GM20000 (cell line): ENCODE results near the gene BTK.
A peak's percentile ranks its signal among the peaks of the same experiment; 100 is the strongest.

Source experiments
- DNase-seq: peaks from one replicate; pipeline ENCODE4 v3.0.0; 2012; ENCODE audit warnings: low spot score
- TF ChIP-seq, protein P1 (sequence below): IDR thresholded peaks from 2 replicates; pipeline ENCODE4 v1.5.1; 2012; ENCODE audit warnings: mild to moderate bottlenecking, control low read depth; ENCODE audit errors: extremely low read depth, missing control alignments

BTK gene

GRCh38 chrX:101383679-101384205 is 2.2 kb downstream of the BTK start:
- TF ChIP-seq, protein P1, sequence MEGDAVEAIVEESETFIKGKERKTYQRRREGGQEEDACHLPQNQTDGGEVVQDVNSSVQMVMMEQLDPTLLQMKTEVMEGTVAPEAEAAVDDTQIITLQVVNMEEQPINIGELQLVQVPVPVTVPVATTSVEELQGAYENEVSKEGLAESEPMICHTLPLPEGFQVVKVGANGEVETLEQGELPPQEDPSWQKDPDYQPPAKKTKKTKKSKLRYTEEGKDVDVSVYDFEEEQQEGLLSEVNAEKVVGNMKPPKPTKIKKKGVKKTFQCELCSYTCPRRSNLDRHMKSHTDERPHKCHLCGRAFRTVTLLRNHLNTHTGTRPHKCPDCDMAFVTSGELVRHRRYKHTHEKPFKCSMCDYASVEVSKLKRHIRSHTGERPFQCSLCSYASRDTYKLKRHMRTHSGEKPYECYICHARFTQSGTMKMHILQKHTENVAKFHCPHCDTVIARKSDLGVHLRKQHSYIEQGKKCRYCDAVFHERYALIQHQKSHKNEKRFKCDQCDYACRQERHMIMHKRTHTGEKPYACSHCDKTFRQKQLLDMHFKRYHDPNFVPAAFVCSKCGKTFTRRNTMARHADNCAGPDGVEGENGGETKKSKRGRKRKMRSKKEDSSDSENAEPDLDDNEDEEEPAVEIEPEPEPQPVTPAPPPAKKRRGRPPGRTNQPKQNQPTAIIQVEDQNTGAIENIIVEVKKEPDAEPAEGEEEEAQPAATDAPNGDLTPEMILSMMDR = no peak

DNA sequence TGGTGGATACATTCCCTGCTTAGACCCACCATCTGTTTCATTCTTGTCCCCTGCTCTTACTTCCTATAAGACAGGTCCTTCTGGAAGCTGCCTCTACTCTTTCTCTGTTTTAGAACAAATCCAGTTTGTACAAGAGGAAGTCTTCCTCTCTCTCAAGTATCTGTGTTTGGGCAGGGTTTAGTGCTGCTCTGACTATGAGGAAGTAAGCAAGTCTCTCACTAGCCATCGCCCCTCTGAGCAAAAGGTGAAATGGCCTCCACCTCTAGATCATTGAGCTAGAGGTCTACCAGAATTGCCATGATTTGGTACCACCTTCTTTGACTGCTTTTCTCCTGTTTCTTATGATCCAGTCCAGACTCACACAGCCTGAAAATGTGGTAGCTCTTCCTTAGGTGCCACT is 8.4 kb downstream of the BTK start:
- TF ChIP-seq, protein P1 = no peak
- no peak for DNase-seq

More at GRCh38 chrX:101383679-101384205, 2.2 kb downstream of the BTK start:
- peak; percentile 39 for DNase-seq

- no peak for DNase-seq
- TF ChIP-seq, protein P1 = no peak
These were observed 15.0 kb downstream of the BTK start for GRCh38 chrX:101370888-101371504.

- TF ChIP-seq, protein P1 = no peak
- DNase-seq = no peak
These were observed 16.3 kb downstream of the BTK start for GRCh38 chrX:101369687-101370086.

GRCh38 chrX:101368800-101369199 is 17.2 kb downstream of the BTK start:
- TF ChIP-seq, protein P1 = no peak
- DNase-seq = no peak

DNA sequence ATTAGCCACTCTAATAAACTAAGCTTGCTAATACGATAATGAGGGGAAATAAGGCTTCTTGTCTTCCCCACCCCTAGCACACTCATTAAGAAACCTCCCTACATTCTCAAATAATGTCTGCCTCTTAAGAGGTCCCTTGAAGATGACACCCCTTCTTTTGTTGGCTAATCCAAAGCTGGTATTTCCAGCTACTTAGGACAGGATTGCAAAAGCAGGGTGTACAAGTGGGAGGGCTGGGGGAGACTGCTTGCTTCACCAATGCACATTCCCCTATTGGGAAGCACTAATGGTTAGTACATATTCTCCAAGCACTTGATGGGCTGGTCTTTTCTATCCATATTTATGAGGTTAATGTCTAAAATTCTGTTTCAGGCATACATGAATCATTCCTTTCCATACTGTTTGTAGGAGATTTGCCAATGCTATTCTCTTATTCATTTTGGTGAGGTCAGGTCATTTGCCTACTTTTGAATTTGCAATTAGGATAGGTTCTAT is 20.6 kb downstream of the BTK start:
- TF ChIP-seq, protein P1 = no peak
- no peak for DNase-seq

- TF ChIP-seq, protein P1 = no peak
- DNase-seq = no peak
These were observed 23.2 kb downstream of the BTK start for GRCh38 chrX:101362757-101363156.
